MM.1S (cell line): ENCODE results near the gene XXYLT1.

Source experiments
- DNase-seq: peaks from one replicate; pipeline ENCODE4 v3.0.0-alpha.2; 2015
- H2AFZ ChIP-seq: fragments of 300-600 bp; sonication (generic); 2 replicates; pipeline ENCODE4 v1.6.0; 2016; ENCODE audit warnings: antibody characterized with exemption, low read length
- H3F3A ChIP-seq: fragments of 300-600 bp; sonication (generic); 2 replicates; pipeline ENCODE4 v1.6.1; 2016; ENCODE audit warnings: mild to moderate bottlenecking, antibody characterized with exemption, low read length, moderate library complexity, mixed read lengths; ENCODE audit not compliant: insufficient read depth
- H3K27ac ChIP-seq: fragments of 300-600 bp; sonication (generic); 2 replicates; pipeline ENCODE4 v1.5.1; 2016; ENCODE audit warnings: mild to moderate bottlenecking, low read length
- H3K27me3 ChIP-seq: fragments of 300-600 bp; sonication (generic); replicated peaks from 2 replicates; pipeline ENCODE4 v1.6.0; 2016; ENCODE audit warnings: low read length; ENCODE audit not compliant: insufficient read depth
- H3K36me3 ChIP-seq: fragments of 300-600 bp; sonication (generic); replicated peaks from 2 replicates; pipeline ENCODE4 v1.6.1; 2016; ENCODE audit warnings: mild to moderate bottlenecking, low read length, mixed read lengths; ENCODE audit not compliant: insufficient read depth
- H3K4me1 ChIP-seq: fragments of 300-600 bp; sonication (generic); 2 replicates; pipeline ENCODE4 v1.6.1; 2016; ENCODE audit warnings: low read length, mixed read lengths
- H3K4me2 ChIP-seq: fragments of 300-600 bp; sonication (generic); 2 replicates; pipeline ENCODE4 v1.6.0; 2016; ENCODE audit warnings: low read depth, low read length
- H3K4me3 ChIP-seq: fragments of 300-600 bp; sonication (generic); 2 replicates; pipeline ENCODE4 v1.5.1; 2016; ENCODE audit warnings: low read length, mixed read lengths
- H3K79me2 ChIP-seq: fragments of 300-600 bp; sonication (generic); 2 replicates; pipeline ENCODE4 v1.6.1; 2016; ENCODE audit warnings: mixed run types, low read length, mixed read lengths
- H3K9ac ChIP-seq: fragments of 300-600 bp; sonication (generic); 2 replicates; pipeline ENCODE4 v1.6.1; 2016; ENCODE audit warnings: low read length, mixed read lengths
- H3K9me2 ChIP-seq: fragments of 300-600 bp; sonication (generic); replicated peaks from 2 replicates; pipeline ENCODE4 v1.6.1; 2016; ENCODE audit warnings: mild to moderate bottlenecking, low read length, mixed read lengths; ENCODE audit not compliant: insufficient read depth
- H3K9me3 ChIP-seq: fragments of 300-600 bp; sonication (generic); replicated peaks from 2 replicates; pipeline ENCODE4 v1.6.1; 2016; ENCODE audit warnings: mild to moderate bottlenecking, low read length, mixed read lengths; ENCODE audit not compliant: insufficient read depth
- H4K20me1 ChIP-seq: fragments of 300-600 bp; sonication (generic); 2 replicates; pipeline ENCODE4 v1.6.1; 2016; ENCODE audit warnings: mild to moderate bottlenecking, low read length, moderate library complexity, mixed read lengths; ENCODE audit not compliant: insufficient read depth
- EZH2 ChIP-seq: fragments of 300-600 bp; sonication (generic); optimal IDR thresholded peaks from 2 replicates; pipeline ENCODE3; 2017; ENCODE audit warnings: low read depth, mild to moderate bottlenecking, antibody characterized with exemption, low read length, mixed read lengths
- EZH2phosphoT487 ChIP-seq: fragments of 300-600 bp; sonication (generic); IDR thresholded peaks from 2 replicates; pipeline ENCODE4 v1.6.1; 2018; ENCODE audit warnings: antibody characterized with exemption, low read length
- TF ChIP-seq, protein P1 (sequence below): fragments of 300-600 bp; sonication (generic); IDR thresholded peaks from 2 replicates; pipeline ENCODE4 v1.5.1; 2016; ENCODE audit warnings: antibody characterized with exemption, low read length, mixed read lengths

XXYLT1 gene

DNA sequence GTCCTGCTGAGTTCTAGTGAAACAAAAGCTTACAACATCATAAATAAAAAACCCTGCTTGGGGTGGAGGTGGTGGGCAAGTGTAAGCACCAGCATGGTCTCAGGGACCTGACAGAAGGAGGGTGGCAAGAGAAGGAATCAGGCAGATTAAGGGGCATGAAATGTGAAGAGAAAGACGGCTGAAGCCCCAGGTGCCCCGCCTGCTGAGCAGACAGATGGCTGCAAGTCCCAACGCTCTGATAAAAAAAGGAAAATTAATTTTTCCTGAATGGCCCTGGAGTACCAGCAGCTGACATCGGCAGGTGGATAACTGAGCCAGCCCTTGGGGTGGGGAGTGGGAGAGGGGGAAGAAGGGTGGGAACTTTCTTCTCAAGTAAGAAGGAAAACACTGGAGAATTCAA lies 137.9 kb downstream of the XXYLT1 start:
- no peak overlapping the region for H3K27ac ChIP-seq
- TF ChIP-seq EZH2phosphoT487, result no peak
- TF ChIP-seq EZH2, result no peak
- TF ChIP-seq, protein P1, sequence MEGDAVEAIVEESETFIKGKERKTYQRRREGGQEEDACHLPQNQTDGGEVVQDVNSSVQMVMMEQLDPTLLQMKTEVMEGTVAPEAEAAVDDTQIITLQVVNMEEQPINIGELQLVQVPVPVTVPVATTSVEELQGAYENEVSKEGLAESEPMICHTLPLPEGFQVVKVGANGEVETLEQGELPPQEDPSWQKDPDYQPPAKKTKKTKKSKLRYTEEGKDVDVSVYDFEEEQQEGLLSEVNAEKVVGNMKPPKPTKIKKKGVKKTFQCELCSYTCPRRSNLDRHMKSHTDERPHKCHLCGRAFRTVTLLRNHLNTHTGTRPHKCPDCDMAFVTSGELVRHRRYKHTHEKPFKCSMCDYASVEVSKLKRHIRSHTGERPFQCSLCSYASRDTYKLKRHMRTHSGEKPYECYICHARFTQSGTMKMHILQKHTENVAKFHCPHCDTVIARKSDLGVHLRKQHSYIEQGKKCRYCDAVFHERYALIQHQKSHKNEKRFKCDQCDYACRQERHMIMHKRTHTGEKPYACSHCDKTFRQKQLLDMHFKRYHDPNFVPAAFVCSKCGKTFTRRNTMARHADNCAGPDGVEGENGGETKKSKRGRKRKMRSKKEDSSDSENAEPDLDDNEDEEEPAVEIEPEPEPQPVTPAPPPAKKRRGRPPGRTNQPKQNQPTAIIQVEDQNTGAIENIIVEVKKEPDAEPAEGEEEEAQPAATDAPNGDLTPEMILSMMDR, result no peak
- H3K4me1 ChIP-seq, result peaks cover 7% of the 10 kb centered on the region; the same call in 1 of the 2 replicates
- H3K9me2 ChIP-seq, result no peaks in the 10 kb centered on the region
- no peaks in the 10 kb centered on the region for H3F3A ChIP-seq
- H3K79me2 ChIP-seq, result no peaks in the 10 kb centered on the region
- no peak overlapping the region for H3K9ac ChIP-seq
- H3K4me2 ChIP-seq, result no peak overlapping the region
- H3K27me3 ChIP-seq, result no peaks in the 10 kb centered on the region
- no peak for DNase-seq
- no peaks in the 10 kb centered on the region for H3K9me3 ChIP-seq
- no peak overlapping the region for H3K4me3 ChIP-seq
- no peaks in the 10 kb centered on the region for H4K20me1 ChIP-seq
- no peak overlapping the region for H2AFZ ChIP-seq
- no peaks in the 10 kb centered on the region for H3K36me3 ChIP-seq

DNA sequence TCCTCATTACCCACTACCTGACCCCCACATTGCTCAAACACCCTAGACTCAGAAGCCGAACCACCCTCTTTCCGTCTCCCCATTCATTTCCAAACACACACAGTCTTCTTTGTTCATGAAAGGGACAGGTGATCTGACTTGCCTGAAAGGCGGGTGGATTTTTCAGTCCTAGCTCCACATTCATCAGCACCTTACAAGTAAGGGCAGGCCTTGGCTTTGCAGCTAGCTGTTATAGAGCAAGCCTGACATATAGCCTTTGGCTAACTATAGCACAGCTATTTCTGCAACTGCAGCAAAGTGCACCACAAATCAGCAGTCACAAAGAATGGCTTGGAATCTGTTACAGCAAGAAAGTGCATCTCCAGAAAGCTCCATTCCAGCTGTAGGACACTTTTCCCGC lies 139.8 kb downstream of the XXYLT1 start:
- H3K27me3 ChIP-seq, result no peaks in the 10 kb centered on the region
- H3K4me2 ChIP-seq, result no peak overlapping the region
- no peaks in the 10 kb centered on the region for H3F3A ChIP-seq
- DNase-seq, result no peak
- no peaks in the 10 kb centered on the region for H3K36me3 ChIP-seq
- no peak overlapping the region for H3K4me3 ChIP-seq
- H3K9ac ChIP-seq, result no peak overlapping the region
- H4K20me1 ChIP-seq, result no peaks in the 10 kb centered on the region
- no peaks in the 10 kb centered on the region for H3K9me2 ChIP-seq
- H3K27ac ChIP-seq, result no peak overlapping the region
- H3K9me3 ChIP-seq, result no peaks in the 10 kb centered on the region
- H3K79me2 ChIP-seq, result no peaks in the 10 kb centered on the region
- TF ChIP-seq EZH2phosphoT487, result no peak
- no peak overlapping the region for H2AFZ ChIP-seq
- H3K4me1 ChIP-seq, result peaks cover 8% of the 10 kb centered on the region; the same call in 1 of the 2 replicates

DNA sequence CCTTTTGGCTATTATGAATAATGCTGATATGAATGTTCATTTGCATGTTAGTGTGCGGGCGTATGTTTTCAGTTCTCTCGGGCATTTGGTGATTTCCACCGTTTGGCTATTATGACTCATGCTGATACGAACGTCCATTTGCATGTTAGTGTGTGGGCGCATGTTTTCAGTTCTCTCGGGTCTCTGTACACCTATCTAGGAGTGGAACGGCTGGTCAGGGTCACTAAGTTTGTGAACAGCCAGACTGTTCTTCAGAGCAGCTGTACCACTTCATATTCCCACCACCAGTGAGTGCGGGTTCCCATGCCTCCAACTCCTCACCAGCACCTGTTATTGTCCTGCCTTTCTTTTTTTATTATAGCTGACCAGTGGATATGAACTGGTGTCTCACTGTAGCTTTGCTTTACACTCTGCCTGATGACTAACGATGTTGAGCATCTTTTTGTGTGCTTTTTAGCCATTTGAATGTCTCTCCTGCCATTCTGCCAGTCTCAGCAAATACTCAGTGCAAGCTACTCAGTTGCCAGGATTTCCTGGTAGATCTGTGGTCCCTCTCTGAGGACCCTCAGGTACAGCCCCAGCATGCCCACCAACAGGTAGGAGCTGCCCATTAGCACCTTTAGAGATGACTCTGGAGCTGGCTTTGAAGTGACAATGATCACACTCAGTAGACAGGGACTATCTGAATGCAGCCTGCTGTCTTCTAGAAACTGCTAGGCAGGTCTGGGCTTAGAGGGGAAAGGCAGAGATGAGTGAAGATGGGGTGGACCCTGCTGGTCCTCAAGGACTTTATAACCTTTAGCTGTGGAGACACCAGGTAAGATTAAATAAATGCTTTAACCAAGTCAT lies 141.1 kb downstream of the XXYLT1 start:
- TF ChIP-seq, protein P1, result no peak
- TF ChIP-seq EZH2 (no peak), EZH2phosphoT487 (no peak)
- no peaks in the 10 kb centered on the region for H3K9me2 ChIP-seq
- no peak overlapping the region for H3K27ac ChIP-seq
- no peaks in the 10 kb centered on the region for H3K79me2 ChIP-seq
- no peak overlapping the region for H3K4me3 ChIP-seq
- H3K4me1 ChIP-seq, result peaks cover 8% of the 10 kb centered on the region; the same call in 1 of the 2 replicates
- DNase-seq, result no peak
- no peaks in the 10 kb centered on the region for H3K9me3 ChIP-seq
- no peaks in the 10 kb centered on the region for H3K36me3 ChIP-seq
- H2AFZ ChIP-seq, result no peak overlapping the region
- H3F3A ChIP-seq, result no peaks in the 10 kb centered on the region
- no peak overlapping the region for H3K4me2 ChIP-seq
- no peaks in the 10 kb centered on the region for H3K27me3 ChIP-seq
- no peak overlapping the region for H3K9ac ChIP-seq
- H4K20me1 ChIP-seq, result no peaks in the 10 kb centered on the region

DNA sequence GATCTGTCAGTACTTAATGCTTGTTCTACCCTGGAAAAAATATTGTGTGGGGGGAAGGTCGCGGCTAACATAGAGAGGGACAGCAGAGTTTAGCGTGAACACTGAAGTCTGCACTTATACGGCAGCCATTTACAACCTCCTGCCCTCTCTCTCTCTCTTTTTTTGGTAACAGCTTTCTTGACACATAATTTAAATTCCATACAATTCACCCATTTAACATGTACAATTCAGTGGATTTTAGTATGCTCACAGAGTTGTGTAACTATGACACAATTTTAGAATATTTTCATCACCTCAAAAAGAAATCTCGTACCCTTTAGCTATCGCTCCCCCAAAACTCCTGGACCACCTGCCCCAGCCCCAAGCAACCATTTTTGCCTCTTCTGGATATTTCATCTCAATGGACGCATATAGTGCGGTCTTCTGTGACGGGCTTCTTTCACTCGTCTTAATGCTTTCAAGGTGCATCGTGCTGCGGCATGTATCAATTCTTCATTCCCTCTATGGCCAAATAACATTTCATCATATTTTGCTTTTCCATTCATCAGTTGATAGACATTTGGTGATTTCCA lies 141.8 kb downstream of the XXYLT1 start:
- peaks cover 8% of the 10 kb centered on the region; the same call in 1 of the 2 replicates for H3K4me1 ChIP-seq
- DNase-seq, result no peak
- H3K9ac ChIP-seq, result no peak overlapping the region
- no peaks in the 10 kb centered on the region for H3K9me2 ChIP-seq
- H3K27ac ChIP-seq, result no peak overlapping the region
- H3K4me3 ChIP-seq, result no peak overlapping the region
- H3K9me3 ChIP-seq, result no peaks in the 10 kb centered on the region
- H4K20me1 ChIP-seq, result no peaks in the 10 kb centered on the region
- H3K4me2 ChIP-seq, result no peak overlapping the region
- H2AFZ ChIP-seq, result no peak overlapping the region
- H3K27me3 ChIP-seq, result no peaks in the 10 kb centered on the region
- H3F3A ChIP-seq, result no peaks in the 10 kb centered on the region
- H3K36me3 ChIP-seq, result no peaks in the 10 kb centered on the region
- TF ChIP-seq EZH2phosphoT487, result no peak
- TF ChIP-seq EZH2, result no peak
- TF ChIP-seq, protein P1, result no peak
- H3K79me2 ChIP-seq, result no peaks in the 10 kb centered on the region
